OCI-LY3 (cell line): ENCODE measurements around the gene CCDC34.

Source experiments
- H2AFZ ChIP-seq: fragments of 200-600, 300-600 bp; shearing (Covaris generic); 2 replicates; pipeline ENCODE4 v1.6.0; 2014; ENCODE audit warnings: antibody characterized with exemption, low read depth, low read length
- H3K27ac ChIP-seq: fragments of 200-600, 300-600 bp; sonication (generic); 2 replicates; pipeline ENCODE4 v1.5.1; 2014; ENCODE audit warnings: mild to moderate bottlenecking, low read length, moderate library complexity, mixed read lengths
- H3K27me3 ChIP-seq: fragments of 200-600, 300-600 bp; sonication (generic); 2 replicates; pipeline ENCODE4 v1.6.1; 2014; ENCODE audit warnings: low read depth, low read length, mixed read lengths
- H3K36me3 ChIP-seq: fragments of 200-600, 300-600 bp; sonication (generic); replicated peaks from 2 replicates; pipeline ENCODE3; 2014; ENCODE audit warnings: low read depth, low read length, mixed read lengths
- H3K4me1 ChIP-seq: fragments of 300-600, 200-600 bp; sonication (generic); 2 replicates; pipeline ENCODE4 v1.6.1; 2014; ENCODE audit warnings: low read length, mixed read lengths
- H3K4me2 ChIP-seq: fragments of 200-600, 300-600 bp; sonication (generic); 2 replicates; pipeline ENCODE4 v1.6.1; 2014; ENCODE audit warnings: low read length, mixed read lengths
- H3K4me3 ChIP-seq: fragments of 300-600, 200-600 bp; sonication (generic); 2 replicates; pipeline ENCODE4 v1.5.1; 2014; ENCODE audit warnings: antibody characterized with exemption, mild to moderate bottlenecking, low read length, moderate library complexity
- H3K79me2 ChIP-seq: fragments of 300-600, 200-600 bp; shearing (Covaris generic); 2 replicates; pipeline ENCODE4 v1.6.1; 2014; ENCODE audit warnings: mild to moderate bottlenecking, low read length, mixed read lengths
- H3K9ac ChIP-seq: fragments of 300-600, 200-600 bp; shearing (Covaris generic); 2 replicates; pipeline ENCODE4 v1.6.0; 2014; ENCODE audit warnings: mild to moderate bottlenecking, low read length, moderate library complexity
- H3K9me3 ChIP-seq: fragments of 200-600, 300-600 bp; shearing (Covaris generic); 2 replicates; pipeline ENCODE4 v1.6.1; 2014; ENCODE audit warnings: low read length, mixed read lengths; ENCODE audit not compliant: insufficient read depth
- H4K20me1 ChIP-seq: fragments of 200-600, 300-600 bp; sonication (generic); 2 replicates; pipeline ENCODE4 v1.6.1; 2016; ENCODE audit warnings: low read length, mixed read lengths; ENCODE audit not compliant: insufficient read depth
- EZH2phosphoT487 ChIP-seq: fragments of 200-600 bp; shearing (Covaris generic); IDR thresholded peaks from 2 replicates; pipeline ENCODE4 v1.6.1; 2018; ENCODE audit warnings: antibody characterized with exemption, mixed run types, low read depth
- TF ChIP-seq, protein P1 (sequence below): fragments of 200-600, 300-600 bp; sonication (generic); IDR thresholded peaks from 2 replicates; pipeline ENCODE4 v1.5.1; 2014; ENCODE audit warnings: antibody characterized with exemption, low read length, low read depth

The CCDC34 gene

GRCh38 chr11:27405134-27405533 lies 42.1 kb upstream of the CCDC34 start:
- H3K36me3 ChIP-seq: no peaks in the 10 kb centered on the region
- H3K4me3 ChIP-seq: no peak overlapping the region
- no peaks in the 10 kb centered on the region for H3K27me3 ChIP-seq
- H3K9ac ChIP-seq: no peak overlapping the region
- H3K9me3 ChIP-seq: no peaks in the 10 kb centered on the region
- H3K79me2 ChIP-seq: no peaks in the 10 kb centered on the region
- TF ChIP-seq, protein P1, sequence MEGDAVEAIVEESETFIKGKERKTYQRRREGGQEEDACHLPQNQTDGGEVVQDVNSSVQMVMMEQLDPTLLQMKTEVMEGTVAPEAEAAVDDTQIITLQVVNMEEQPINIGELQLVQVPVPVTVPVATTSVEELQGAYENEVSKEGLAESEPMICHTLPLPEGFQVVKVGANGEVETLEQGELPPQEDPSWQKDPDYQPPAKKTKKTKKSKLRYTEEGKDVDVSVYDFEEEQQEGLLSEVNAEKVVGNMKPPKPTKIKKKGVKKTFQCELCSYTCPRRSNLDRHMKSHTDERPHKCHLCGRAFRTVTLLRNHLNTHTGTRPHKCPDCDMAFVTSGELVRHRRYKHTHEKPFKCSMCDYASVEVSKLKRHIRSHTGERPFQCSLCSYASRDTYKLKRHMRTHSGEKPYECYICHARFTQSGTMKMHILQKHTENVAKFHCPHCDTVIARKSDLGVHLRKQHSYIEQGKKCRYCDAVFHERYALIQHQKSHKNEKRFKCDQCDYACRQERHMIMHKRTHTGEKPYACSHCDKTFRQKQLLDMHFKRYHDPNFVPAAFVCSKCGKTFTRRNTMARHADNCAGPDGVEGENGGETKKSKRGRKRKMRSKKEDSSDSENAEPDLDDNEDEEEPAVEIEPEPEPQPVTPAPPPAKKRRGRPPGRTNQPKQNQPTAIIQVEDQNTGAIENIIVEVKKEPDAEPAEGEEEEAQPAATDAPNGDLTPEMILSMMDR: no peak
- TF ChIP-seq EZH2phosphoT487: no peak
- no peak overlapping the region for H3K27ac ChIP-seq
- no peak overlapping the region for H2AFZ ChIP-seq
- no peak overlapping the region for H3K4me2 ChIP-seq
- no peaks in the 10 kb centered on the region for H3K4me1 ChIP-seq
- H4K20me1 ChIP-seq: no peaks in the 10 kb centered on the region

DNA sequence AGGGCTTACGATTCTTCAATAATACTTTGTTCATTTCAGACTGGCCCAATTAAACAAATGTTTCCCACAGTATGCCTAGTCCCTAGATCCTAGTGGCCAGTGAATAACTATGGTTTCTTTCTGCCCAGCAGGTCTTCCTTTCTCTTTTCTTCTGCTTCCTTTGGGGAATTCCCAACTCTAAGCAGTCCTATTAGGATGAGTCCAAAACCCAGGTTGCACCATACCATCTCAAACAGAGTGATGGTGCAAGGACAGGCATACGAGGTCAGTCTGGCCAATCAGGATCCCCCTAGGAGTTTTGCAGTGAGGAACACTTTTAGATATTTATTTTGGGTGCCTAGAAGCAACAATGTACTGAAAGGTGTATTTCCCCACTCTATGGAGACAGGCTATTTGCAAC lies 41.4 kb upstream of the CCDC34 start:
- Histone ChIP-seq H3K4me1 (no peaks in the 10 kb centered on the region), H3K4me3 (no peak overlapping the region), H3K36me3 (no peaks in the 10 kb centered on the region), H3K9me3 (no peaks in the 10 kb centered on the region), H3K27me3 (no peaks in the 10 kb centered on the region), H3K9ac (no peak overlapping the region), H2AFZ (no peak overlapping the region), H3K79me2 (no peaks in the 10 kb centered on the region), H4K20me1 (no peaks in the 10 kb centered on the region), H3K4me2 (no peak overlapping the region), H3K27ac (no peak overlapping the region)
- TF ChIP-seq, protein P1: no peak

GRCh38 chr11:27403195-27403594 lies 40.2 kb upstream of the CCDC34 start:
- H3K79me2 ChIP-seq: no peaks in the 10 kb centered on the region
- no peak overlapping the region for H3K9ac ChIP-seq
- H3K4me2 ChIP-seq: no peak overlapping the region
- H4K20me1 ChIP-seq: no peaks in the 10 kb centered on the region
- no peaks in the 10 kb centered on the region for H3K36me3 ChIP-seq
- TF ChIP-seq, protein P1: no peak
- no peak for TF ChIP-seq EZH2phosphoT487
- no peaks in the 10 kb centered on the region for H3K9me3 ChIP-seq
- no peak overlapping the region for H2AFZ ChIP-seq
- no peaks in the 10 kb centered on the region for H3K4me1 ChIP-seq
- no peak overlapping the region for H3K27ac ChIP-seq
- H3K4me3 ChIP-seq: no peak overlapping the region
- no peaks in the 10 kb centered on the region for H3K27me3 ChIP-seq

DNA sequence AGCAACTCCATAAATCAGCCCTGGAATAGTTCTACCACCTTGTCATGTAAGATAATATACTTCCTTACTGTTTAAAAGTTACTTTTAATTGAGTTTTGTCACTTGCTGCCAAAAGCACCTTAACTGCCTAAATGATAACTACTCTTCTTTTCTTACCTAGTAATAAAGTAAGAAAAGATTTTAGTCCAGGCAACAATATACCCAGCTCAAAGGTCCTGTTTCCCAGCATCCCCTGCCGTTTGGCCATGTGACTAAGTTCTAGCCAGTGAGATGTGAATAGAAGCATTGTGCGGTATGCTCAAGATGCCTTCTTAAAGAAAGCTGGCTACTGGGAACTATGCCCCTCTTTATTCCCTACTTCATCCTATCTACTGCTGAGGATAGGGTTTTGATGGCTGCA lies 39.4 kb upstream of the CCDC34 start:
- TF ChIP-seq EZH2phosphoT487: no peak
- TF ChIP-seq, protein P1: no peak
- Histone ChIP-seq H3K27ac (no peak overlapping the region), H3K9ac (no peak overlapping the region), H2AFZ (no peak overlapping the region), H3K4me1 (no peaks in the 10 kb centered on the region), H4K20me1 (no peaks in the 10 kb centered on the region), H3K4me2 (no peak overlapping the region), H3K4me3 (no peak overlapping the region), H3K79me2 (no peaks in the 10 kb centered on the region), H3K9me3 (no peaks in the 10 kb centered on the region), H3K36me3 (no peaks in the 10 kb centered on the region), H3K27me3 (no peaks in the 10 kb centered on the region)
